H1 (cell line): ENCODE measurements around the gene JAG1. TPM values are rescaled to one million over a fixed set of nuclear protein-coding genes. Genes with fewer than 3 reads are reported as not detected.

Source experiments
- CTCF ChIA-PET: fragments of 300-600 bp; sonication (Branson Sonifier 250); formaldehyde crosslinking; loops from one replicate; lab custom pipeline; 2021; ENCODE audit not compliant: partially characterized antibody; lab: Charles Lee
- POLR2A ChIA-PET: fragments of 300-600 bp; sonication (Branson Sonifier 250); formaldehyde crosslinking; loops from one replicate; lab custom pipeline; 2021; ENCODE audit warnings: inconsistent platforms; ENCODE audit not compliant: partially characterized antibody; lab: Charles Lee
- DNase-seq, 2 experiments: peaks; one replicate each; pipeline versions ENCODE4 v3.0.0 to v3.0.0-alpha.2; 2010 to 2022; ENCODE audit warnings: low spot score in 2 of 2, low read depth in 1 of 2, mixed read lengths in 1 of 2
- FAIRE-seq: peaks from 2 replicates; lab custom pipeline; 2011; peaks lifted over from hg19 to GRCh38; lab: Jason Lieb, UNC
- H2AFZ ChIP-seq: 2 replicates; pipeline ENCODE4 v1.8.1; 2012; ENCODE audit warnings: low read length, inconsistent platforms
- H2AK5ac ChIP-seq: 2 replicates; pipeline ENCODE4 v1.6.1; 2013; ENCODE audit warnings: low read depth, low read length
- H2BK120ac ChIP-seq: replicated peaks from 2 replicates; pipeline ENCODE3; 2013; ENCODE audit warnings: low read depth, low read length, inconsistent platforms
- H2BK12ac ChIP-seq: 2 replicates; pipeline ENCODE4 v1.6.1; 2013; ENCODE audit warnings: low read depth, low read length
- H2BK15ac ChIP-seq: 2 replicates; pipeline ENCODE4 v1.6.1; 2013; ENCODE audit warnings: low read length
- H2BK20ac ChIP-seq: 2 replicates; pipeline ENCODE4 v1.6.1; 2013; ENCODE audit warnings: low read length
- H2BK5ac ChIP-seq: 2 replicates; pipeline ENCODE4 v1.6.1; 2013; ENCODE audit warnings: low read depth, low read length
- H3K14ac ChIP-seq: 2 replicates; pipeline ENCODE4 v1.6.1; 2013; ENCODE audit warnings: inconsistent platforms; ENCODE audit not compliant: insufficient read length
- H3K18ac ChIP-seq: 2 replicates; pipeline ENCODE4 v1.6.1; 2013; ENCODE audit warnings: low read length; ENCODE audit errors: extremely low read depth
- H3K23ac ChIP-seq: 2 replicates; pipeline ENCODE4 v1.6.1; 2013; ENCODE audit warnings: inconsistent platforms; ENCODE audit not compliant: insufficient read length
- H3K23me2 ChIP-seq: 2 replicates; pipeline ENCODE4 v1.6.1; 2013; ENCODE audit warnings: low read depth, low read length
- H3K27ac ChIP-seq: 2 replicates; pipeline ENCODE4 v1.6.1; 2011; ENCODE audit warnings: low read depth, low read length, inconsistent platforms
- H3K27me3 ChIP-seq, 4 experiments: replicated peaks in 1 of 4; 1 replicate in 1 of 4; 2 replicates in 3 of 4; pipeline versions ENCODE4 v1.6.1 to v1.8.1; 2011 to 2013; ENCODE audit warnings: low read length in 3 of 4, mild to moderate bottlenecking in 3 of 4, inconsistent platforms in 2 of 4, mixed read lengths in 2 of 4, moderate library complexity in 1 of 4; ENCODE audit not compliant: control insufficient read depth in 3 of 4, insufficient read depth in 3 of 4; ENCODE audit errors: extremely low read depth in 1 of 4
- H3K36me3 ChIP-seq, 4 experiments: 2 replicates each; pipeline versions ENCODE4 v1.6.1 to v1.8.1; 2011 to 2013; ENCODE audit warnings: mild to moderate bottlenecking in 4 of 4, low read length in 3 of 4, moderate library complexity in 2 of 4, control low read depth in 1 of 4, inconsistent platforms in 1 of 4; ENCODE audit not compliant: insufficient read depth in 4 of 4, control insufficient read depth in 2 of 4
- H3K4ac ChIP-seq: replicated peaks from 2 replicates; pipeline ENCODE3; 2013; ENCODE audit warnings: low read length, low read depth, mixed read lengths, inconsistent platforms; ENCODE audit not compliant: insufficient read length
- H3K4me1 ChIP-seq, 4 experiments: replicated peaks in 1 of 4; 1 replicate in 1 of 4; 2 replicates in 3 of 4; pipeline versions ENCODE4 v1.6.1 to v1.8.1; 2011 to 2013; ENCODE audit warnings: low read length in 3 of 4, inconsistent platforms in 2 of 4, mixed read lengths in 1 of 4; ENCODE audit not compliant: insufficient read depth in 4 of 4, control insufficient read depth in 3 of 4
- H3K4me2 ChIP-seq, 2 experiments: 2 replicates each; pipeline versions ENCODE4 v1.6.1 to v1.8.1; 2011 to 2013; ENCODE audit warnings: low read depth in 2 of 2, low read length in 2 of 2, control low read depth in 1 of 2, inconsistent platforms in 1 of 2, mild to moderate bottlenecking in 1 of 2; ENCODE audit not compliant: insufficient read depth in 1 of 2
- H3K4me3 ChIP-seq, 4 experiments: fragments of 200-600, 300-600 bp in 1 of 4; sonication (generic), shearing (Covaris generic), sonication (Bioruptor Twin) in 1 of 4; 2 replicates each; pipeline versions ENCODE4 v1.5.1 to v1.8.1; 2011 to 2016; ENCODE audit warnings: low read length in 4 of 4, low read depth in 3 of 4, control low read depth in 2 of 4, inconsistent platforms in 2 of 4, mild to moderate bottlenecking in 2 of 4, mixed read lengths in 1 of 4, moderate library complexity in 1 of 4; ENCODE audit not compliant: insufficient read depth in 2 of 4; ENCODE audit errors: extremely low read depth in 1 of 4
- H3K56ac ChIP-seq: replicated peaks from 2 replicates; pipeline ENCODE3; 2013; ENCODE audit warnings: low read depth, mild to moderate bottlenecking, mixed read lengths, low read length, inconsistent platforms; ENCODE audit not compliant: insufficient read length
- H3K79me1 ChIP-seq: 2 replicates; pipeline ENCODE4 v1.6.1; 2013; ENCODE audit warnings: low read depth, low read length, control low read depth
- H3K79me2 ChIP-seq, 2 experiments: 2 replicates each; pipeline versions ENCODE4 v1.6.1 to v1.8.1; 2012 to 2013; ENCODE audit warnings: low read length in 2 of 2, mild to moderate bottlenecking in 2 of 2, inconsistent platforms in 1 of 2; ENCODE audit not compliant: insufficient read depth in 2 of 2, control insufficient read depth in 1 of 2
- H3K9ac ChIP-seq, 4 experiments: replicated peaks in 1 of 4; 1 replicate in 1 of 4; 2 replicates in 3 of 4; pipeline versions ENCODE4 v1.6.1 to v1.8.1; 2011 to 2013; ENCODE audit warnings: low read depth in 3 of 4, low read length in 3 of 4, control low read depth in 2 of 4, mild to moderate bottlenecking in 2 of 4, moderate library complexity in 2 of 4, inconsistent platforms in 1 of 4; ENCODE audit errors: extremely low read depth in 1 of 4
- H3K9me3 ChIP-seq, 2 experiments: 2 replicates each; pipeline versions ENCODE4 v1.6.1 to v1.8.1; 2012 to 2013; ENCODE audit warnings: mild to moderate bottlenecking in 2 of 2, moderate library complexity in 2 of 2, control low read depth in 1 of 2, inconsistent platforms in 1 of 2, low read depth in 1 of 2, low read length in 1 of 2, mixed read lengths in 1 of 2; ENCODE audit not compliant: insufficient read depth in 2 of 2
- H4K20me1 ChIP-seq, 2 experiments: replicated peaks in 1 of 2; 2 replicates each; pipeline versions ENCODE3 to v1.8.1; 2011 to 2013; ENCODE audit warnings: inconsistent platforms in 2 of 2, low read length in 2 of 2, mild to moderate bottlenecking in 1 of 2; ENCODE audit not compliant: insufficient read depth in 2 of 2, control insufficient read depth in 1 of 2
- H4K5ac ChIP-seq: 2 replicates; pipeline ENCODE4 v1.6.1; 2013; ENCODE audit warnings: low read length, low read depth, mixed read lengths, inconsistent platforms; ENCODE audit not compliant: insufficient read length
- H4K8ac ChIP-seq: 2 replicates; pipeline ENCODE4 v1.8.0; 2013; ENCODE audit warnings: mild to moderate bottlenecking, moderate library complexity, low read length, inconsistent platforms; ENCODE audit not compliant: insufficient read depth; ENCODE audit errors: extremely low read depth
- H4K91ac ChIP-seq: replicated peaks from 2 replicates; pipeline ENCODE3; 2013; ENCODE audit warnings: low read length, mixed read lengths, inconsistent platforms; ENCODE audit not compliant: insufficient read length
- CBX5 ChIP-seq: fragments of 300-800, 300-1000 bp; sonication (generic); IDR thresholded peaks from 2 replicates; pipeline ENCODE4 v1.7.1; 2016; ENCODE audit warnings: antibody characterized with exemption, low read length, low read depth
- EGR1 ChIP-seq: IDR thresholded peaks from 2 replicates; pipeline ENCODE4 v1.6.1; 2011; ENCODE audit warnings: low read depth, low read length, borderline replicate concordance
- GABPA ChIP-seq: IDR thresholded peaks from 2 replicates; pipeline ENCODE4 v1.6.1; 2011; ENCODE audit warnings: mild to moderate bottlenecking, low read length, moderate library complexity, borderline replicate concordance; ENCODE audit not compliant: insufficient read depth
- KDM4A ChIP-seq: IDR thresholded peaks from one replicate; pipeline ENCODE4 v1.7.1; 2012; ENCODE audit warnings: low read depth, mild to moderate bottlenecking, moderate library complexity, low read length, inconsistent platforms; ENCODE audit not compliant: severe bottlenecking
- KDM5A ChIP-seq: fragments of 200-600 bp; IDR thresholded peaks from 2 replicates; pipeline ENCODE4 v1.7.1; 2012; ENCODE audit warnings: mild to moderate bottlenecking, low read length, inconsistent platforms, mixed read lengths
- POLR2A ChIP-seq, 2 experiments: IDR thresholded peaks; 1 replicate in 1 of 2; 2 replicates in 1 of 2; pipeline ENCODE4 v1.6.1; 2011; ENCODE audit warnings: low read depth in 2 of 2, low read length in 2 of 2, mild to moderate bottlenecking in 2 of 2; ENCODE audit errors: control extremely low read depth in 1 of 2
- SIRT6 ChIP-seq: IDR thresholded peaks from one replicate; pipeline ENCODE4 v1.7.1; 2012; ENCODE audit warnings: low read length, inconsistent platforms
- SP1 ChIP-seq: IDR thresholded peaks from 2 replicates; pipeline ENCODE4 v1.6.1; 2011; ENCODE audit warnings: low read depth, low read length
- TBP ChIP-seq: IDR thresholded peaks from 2 replicates; pipeline ENCODE4 v1.6.1; 2011; ENCODE audit warnings: low read depth, low read length, improper control_type of control experiment
- TCF12 ChIP-seq: IDR thresholded peaks from 2 replicates; pipeline ENCODE4 v1.6.1; 2011; ENCODE audit warnings: low read depth, mild to moderate bottlenecking, low read length
- WGBS, 2 experiments: shearing (Covaris generic) in 1 of 2; methylation state at CpG; one replicate each; pipeline versions ENCODE4 v1.1.6 to v1.1.7; 2013 to 2015; ENCODE audit warnings: low lambda C conversion rate in 2 of 2, mixed read lengths in 2 of 2, inconsistent platforms in 1 of 2, low coverage in 1 of 2, missing lambda C conversion rate in 1 of 2; ENCODE audit not compliant: insufficient replicate concordance in 2 of 2, insufficient coverage in 1 of 2, insufficient read length in 1 of 2; ENCODE audit errors: extremely low coverage in 1 of 2, missing lambda C conversion rate in 1 of 2; 5-methylcytosine and 5-hydroxymethylcytosine counted together
- polyA plus RNA-seq, 7 experiments: library from polyadenylated mRNA; depleted of rRNA in 3 of 7; stranded (reverse) in 5 of 7; unstranded in 2 of 7; fragments of >200 nt in 5 of 7; fragments of 200-250 nt in 2 of 7; gene quantifications; 1 replicate in 5 of 7; 2 replicates in 1 of 7; 4 replicates in 1 of 7; pipeline versions ENCODE4 v1.2.1 to v1.2.3, GENCODE V29; 2011 to 2013; ENCODE audit warnings: missing spikeins in 2 of 7, mixed read lengths in 2 of 7
- total RNA-seq: library from RNA; stranded (reverse); fragmentation: NEBNext Ultra II Directional; extraction: Animal tissue kit (Norgen Biotek cat#: 25700); gene quantifications from 2 replicates; pipeline ENCODE4 v1.2.1, GENCODE V29; 2021

The JAG1 gene
- total and polyA plus RNA-seq, 2 of the 8 experiments (the other 6 are each of a cell fraction or from before 2014, with no cell fraction given), result 13.5 to 27.3 TPM

DNA sequence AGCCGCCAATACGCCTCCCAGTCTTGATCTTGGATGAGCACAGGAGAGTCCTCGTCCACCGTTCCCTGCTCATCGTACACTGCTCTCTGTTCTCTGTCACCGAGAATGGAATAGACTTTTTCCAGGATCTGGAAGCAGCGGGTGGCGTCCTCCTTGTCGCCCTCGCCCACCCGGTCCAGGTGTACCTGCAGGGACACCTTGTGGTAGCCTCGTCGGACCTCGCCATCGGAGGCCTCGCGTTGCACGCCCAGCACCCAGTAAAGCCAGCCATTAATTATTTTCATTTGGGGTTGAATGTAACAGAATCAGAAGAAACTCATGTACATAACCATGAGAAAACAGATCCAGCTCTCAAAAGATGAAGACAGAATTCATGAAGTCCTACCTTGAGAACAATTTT lies 59.9 kb downstream of the JAG1 start:
- Histone ChIP-seq H2BK20ac (no peak overlapping the region), H3K27ac (no peak overlapping the region), H2AK5ac (no peak overlapping the region), H2BK15ac (no peak overlapping the region), H3K18ac (no peak overlapping the region), H3K79me2 (no peaks in the 10 kb centered on the region), H3K9ac (no peak overlapping the region), H3K79me1 (no peaks in the 10 kb centered on the region; the same call in 1 of the 2 replicates), H3K4me2 (no peak overlapping the region), H4K20me1 (no peaks in the 10 kb centered on the region), H3K4me3 (no peak overlapping the region), H3K9me3 (no peaks in the 10 kb centered on the region), H3K36me3 (no peaks in the 10 kb centered on the region; a peak in 1 of 8 replicates), H3K23me2 (no peaks in the 10 kb centered on the region), H3K27me3 (no peaks in the 10 kb centered on the region), H4K5ac (no peak overlapping the region), H3K4me1 (peaks cover 0 to 7% (median 2%) of the 10 kb centered on the region in 4 experiments; a peak in 2 of 7 replicates), H3K14ac (no peak overlapping the region), H3K4ac (no peak overlapping the region), H2BK120ac (no peak overlapping the region), H2AFZ (no peak overlapping the region), H2BK5ac (no peak overlapping the region), H2BK12ac (no peak overlapping the region), H3K23ac (no peak overlapping the region), H3K56ac (no peak overlapping the region), H4K91ac (no peak overlapping the region), H4K8ac (no peak overlapping the region)
- WGBS, 2 experiments, result 95% methylated on average over 18 of the region's 18 CpGs; no CpG with 5 or more reads in 1 of the 2 experiments
- CTCF ChIA-PET, result interaction anchor here (0.8 to 1.5 kb wide), 2 partner anchors 10 to 14 kb away, joined by 3 to 4 read pairs; no protein-coding TSS in a partner anchor
- no peak for DNase-seq
- no peak for TF ChIP-seq KDM5A
- no peak for TF ChIP-seq SIRT6
- TF ChIP-seq POLR2A (IDR thresholded peaks at IDR 0.05; ENCODE audit: control extremely low read depth in 1 of 2, low read depth in 2 of 2, low read length in 2 of 2), result no peak
- no peak for TF ChIP-seq CBX5
- TF ChIP-seq TBP, result no peak
- no peak for TF ChIP-seq SP1
- no peak for TF ChIP-seq TCF12
- TF ChIP-seq EGR1, result no peak
- TF ChIP-seq KDM4A, result no peak
- TF ChIP-seq GABPA, result no peak
- FAIRE-seq, result no peak
- POLR2A ChIA-PET, result no interaction called here
